ENCODE data around the gene COL8A1.

Gene COL8A1

DNA sequence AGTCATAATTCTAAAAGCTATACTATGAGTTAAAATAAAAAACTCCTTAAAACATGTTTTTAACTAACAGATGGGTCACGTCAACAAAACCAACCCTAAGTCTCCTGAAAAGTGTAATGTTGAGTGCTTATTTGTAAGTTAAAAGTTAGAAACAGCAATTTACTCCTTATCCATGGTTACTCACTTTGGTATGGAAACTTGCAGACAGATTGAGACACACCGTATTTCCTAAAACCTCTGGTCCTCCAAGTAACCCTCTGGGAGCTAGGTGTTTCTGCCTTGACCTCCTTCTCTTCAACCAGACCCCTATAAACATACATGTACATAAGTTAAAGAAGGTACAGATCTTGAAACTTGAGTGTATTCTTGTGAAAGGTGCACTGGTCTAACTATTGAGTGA lies 3.1 kb downstream of the COL8A1 start:
- no peak overlapping the region for H3K4me3 ChIP-seq (ENCODE audit: low read length)
- no peaks in the 10 kb centered on the region for H3K36me3 ChIP-seq (ENCODE audit: control insufficient read depth, low read depth, low read length)
- H3K27ac ChIP-seq (ENCODE audit: low read length): no peak overlapping the region
- H3K4me1 ChIP-seq (ENCODE audit: control insufficient read depth, low read depth, low read length): peaks cover 14% of the 10 kb centered on the region
- no peak overlapping the region for H3K9ac ChIP-seq (ENCODE audit: low read length)
- H3K27me3 ChIP-seq (ENCODE audit: control insufficient read depth, insufficient read depth, low read length): peaks cover 45% of the 10 kb centered on the region
- H3K9me3 ChIP-seq (ENCODE audit: control insufficient read depth, low read depth, low read length): no peaks in the 10 kb centered on the region

DNA sequence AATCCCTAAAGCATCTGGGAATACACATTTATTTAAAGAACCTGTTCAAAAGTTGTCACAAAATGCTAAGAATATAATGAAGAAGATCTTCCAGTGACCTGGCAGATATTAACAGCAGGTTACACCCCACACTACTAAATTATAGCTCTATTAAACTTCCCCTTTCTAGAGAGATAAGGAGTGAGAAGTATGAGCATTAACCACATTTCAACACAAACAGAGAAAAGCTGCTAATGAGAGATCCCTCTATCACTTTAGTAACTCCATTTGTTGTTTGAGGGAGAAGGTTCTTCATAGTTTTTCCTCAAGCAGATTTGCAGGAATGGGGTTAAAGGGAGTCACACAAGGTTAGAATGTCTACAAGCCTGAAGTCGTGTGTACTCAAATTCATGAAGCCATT lies 3.6 kb downstream of the COL8A1 start:
- Histone ChIP-seq H3K27me3 (ENCODE audit: control insufficient read depth, insufficient read depth, low read length) (peaks cover 40% of the 10 kb centered on the region), H3K36me3 (ENCODE audit: control insufficient read depth, low read depth, low read length) (no peaks in the 10 kb centered on the region), H3K27ac (ENCODE audit: low read length) (no peak overlapping the region), H3K9me3 (ENCODE audit: control insufficient read depth, low read depth, low read length) (no peaks in the 10 kb centered on the region), H3K4me1 (ENCODE audit: control insufficient read depth, low read depth, low read length) (peaks cover 10% of the 10 kb centered on the region), H3K9ac (ENCODE audit: low read length) (no peak overlapping the region), H3K4me3 (ENCODE audit: low read length) (no peak overlapping the region)

DNA sequence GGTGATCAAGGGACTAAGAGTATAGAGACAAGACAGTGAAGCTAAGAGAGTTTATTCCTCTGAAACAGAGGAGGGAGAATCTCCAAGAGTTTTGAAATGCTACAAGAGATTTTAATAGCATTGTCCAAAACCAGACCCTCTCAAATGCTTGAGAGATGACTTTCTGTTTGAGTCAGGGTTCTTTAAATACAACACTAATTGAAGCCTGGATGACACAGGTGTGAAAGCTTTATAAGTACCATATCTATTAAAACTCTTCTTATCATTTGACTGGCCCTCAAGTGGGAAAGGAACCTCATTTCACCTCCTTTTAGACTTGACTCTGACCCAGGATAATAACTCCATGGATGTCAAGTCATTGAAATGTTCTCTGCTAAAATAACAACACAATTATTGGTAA lies 5.6 kb downstream of the COL8A1 start:
- no peak overlapping the region for H3K4me3 ChIP-seq (ENCODE audit: low read length)
- H3K36me3 ChIP-seq (ENCODE audit: control insufficient read depth, low read depth, low read length): no peaks in the 10 kb centered on the region
- no peak overlapping the region for H3K27ac ChIP-seq (ENCODE audit: low read length)
- peaks cover 5% of the 10 kb centered on the region for H3K4me1 ChIP-seq (ENCODE audit: control insufficient read depth, low read depth, low read length)
- H3K9ac ChIP-seq (ENCODE audit: low read length): no peak overlapping the region
- H3K27me3 ChIP-seq (ENCODE audit: control insufficient read depth, insufficient read depth, low read length): peaks cover 20% of the 10 kb centered on the region
- H3K9me3 ChIP-seq (ENCODE audit: control insufficient read depth, low read depth, low read length): no peaks in the 10 kb centered on the region

DNA sequence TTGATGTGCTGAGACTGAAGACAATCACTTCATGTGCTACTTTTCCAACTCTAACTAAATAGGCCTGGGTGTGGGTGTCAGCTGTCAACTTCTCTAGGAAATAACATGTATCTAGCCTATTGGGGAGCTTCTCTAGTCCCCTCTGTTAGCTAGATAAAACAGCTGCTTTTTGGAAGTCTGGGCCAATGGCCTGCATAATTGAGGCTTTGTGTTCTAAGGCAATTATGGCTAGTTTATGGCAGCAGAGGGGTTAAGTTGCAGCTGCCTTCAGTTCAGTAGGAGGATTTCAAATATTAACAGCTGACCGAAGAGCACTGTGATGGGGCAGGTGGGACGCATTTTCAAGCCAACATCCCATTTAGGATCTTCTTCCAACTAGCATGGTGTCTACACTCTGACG lies 6.4 kb downstream of the COL8A1 start:
- H3K4me1 ChIP-seq (ENCODE audit: control insufficient read depth, low read depth, low read length): peaks cover 5% of the 10 kb centered on the region

DNA sequence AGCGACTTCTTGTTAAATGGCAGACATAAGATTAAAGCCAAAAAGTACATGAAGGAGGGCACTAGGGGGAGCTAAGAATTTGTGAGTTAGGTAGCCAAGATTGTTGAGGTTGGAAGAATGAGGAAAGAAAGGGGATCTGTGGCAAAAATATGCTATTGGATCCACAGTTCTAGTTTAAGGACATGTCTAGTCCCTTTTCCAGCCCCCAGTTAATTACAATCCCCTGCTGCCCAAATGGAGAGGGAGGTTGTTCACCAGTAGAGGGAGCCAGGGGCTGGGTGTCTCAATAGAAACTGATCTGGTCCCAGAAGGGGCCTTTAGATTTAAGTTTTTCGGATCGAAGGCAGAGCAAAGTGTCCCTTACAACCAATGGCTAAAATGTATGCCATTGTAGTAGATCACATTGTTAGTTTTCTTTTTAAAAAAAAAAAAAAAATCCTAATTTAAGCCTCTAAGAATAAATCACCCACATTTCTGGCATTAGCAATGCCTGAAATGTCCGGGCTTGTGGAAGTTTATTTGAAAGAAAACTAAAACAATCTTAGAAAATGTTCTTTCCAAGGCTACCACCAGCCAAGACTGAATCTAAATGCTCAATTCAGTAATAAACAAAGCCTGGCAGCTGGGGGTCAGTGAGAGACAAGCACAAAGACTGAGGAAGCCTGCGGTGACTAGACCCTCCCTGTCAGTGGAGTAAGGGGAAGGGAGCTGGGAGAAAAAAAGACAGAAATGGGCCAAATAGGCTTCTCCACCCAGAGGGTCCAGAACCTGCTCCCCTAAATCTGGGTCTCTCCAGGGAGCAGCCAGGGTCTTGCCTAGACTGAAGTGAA lies 7.1 kb downstream of the COL8A1 start:
- H3K4me1 ChIP-seq (ENCODE audit: control insufficient read depth, low read depth, low read length): peaks cover 5% of the 10 kb centered on the region
- no peak overlapping the region for H3K9ac ChIP-seq (ENCODE audit: low read length)
- H3K4me3 ChIP-seq (ENCODE audit: low read length): no peak overlapping the region
- no peak overlapping the region for H3K27ac ChIP-seq (ENCODE audit: low read length)
- H3K9me3 ChIP-seq (ENCODE audit: control insufficient read depth, low read depth, low read length): no peaks in the 10 kb centered on the region
- H3K27me3 ChIP-seq (ENCODE audit: control insufficient read depth, insufficient read depth, low read length): peaks cover 5% of the 10 kb centered on the region
- no peaks in the 10 kb centered on the region for H3K36me3 ChIP-seq (ENCODE audit: control insufficient read depth, low read depth, low read length)

More for the DNA sequence above, 6.4 kb downstream of the COL8A1 start:
- H3K9me3 ChIP-seq (ENCODE audit: control insufficient read depth, low read depth, low read length): no peaks in the 10 kb centered on the region
- no peak overlapping the region for H3K27ac ChIP-seq (ENCODE audit: low read length)
- H3K9ac ChIP-seq (ENCODE audit: low read length): no peak overlapping the region
- H3K36me3 ChIP-seq (ENCODE audit: control insufficient read depth, low read depth, low read length): no peaks in the 10 kb centered on the region
- no peak overlapping the region for H3K4me3 ChIP-seq (ENCODE audit: low read length)
- H3K27me3 ChIP-seq (ENCODE audit: control insufficient read depth, insufficient read depth, low read length): peaks cover 13% of the 10 kb centered on the region

DNA sequence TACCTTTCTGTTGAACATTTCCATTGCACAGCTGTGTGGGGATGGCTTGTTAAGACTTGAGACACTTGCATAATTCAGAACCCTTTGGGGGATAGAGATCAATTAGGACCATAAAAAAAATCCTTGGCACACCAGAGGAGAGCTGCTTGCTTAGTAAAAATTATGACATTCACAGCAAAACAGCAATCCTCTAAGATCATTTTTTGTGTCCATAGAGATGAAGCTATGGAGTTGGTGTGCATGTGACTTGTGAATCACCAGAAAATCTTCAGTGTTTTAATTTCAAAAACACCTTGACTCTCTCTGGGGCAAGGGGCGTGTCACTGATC lies 7.7 kb downstream of the COL8A1 start:
- no peaks in the 10 kb centered on the region for H3K27me3 ChIP-seq (ENCODE audit: control insufficient read depth, insufficient read depth, low read length)
- no peak overlapping the region for H3K27ac ChIP-seq (ENCODE audit: low read length)
- H3K4me1 ChIP-seq (ENCODE audit: control insufficient read depth, low read depth, low read length): peaks cover 5% of the 10 kb centered on the region
- no peaks in the 10 kb centered on the region for H3K9me3 ChIP-seq (ENCODE audit: control insufficient read depth, low read depth, low read length)
- H3K9ac ChIP-seq (ENCODE audit: low read length): no peak overlapping the region
- H3K36me3 ChIP-seq (ENCODE audit: control insufficient read depth, low read depth, low read length): no peaks in the 10 kb centered on the region
- no peak overlapping the region for H3K4me3 ChIP-seq (ENCODE audit: low read length)

DNA sequence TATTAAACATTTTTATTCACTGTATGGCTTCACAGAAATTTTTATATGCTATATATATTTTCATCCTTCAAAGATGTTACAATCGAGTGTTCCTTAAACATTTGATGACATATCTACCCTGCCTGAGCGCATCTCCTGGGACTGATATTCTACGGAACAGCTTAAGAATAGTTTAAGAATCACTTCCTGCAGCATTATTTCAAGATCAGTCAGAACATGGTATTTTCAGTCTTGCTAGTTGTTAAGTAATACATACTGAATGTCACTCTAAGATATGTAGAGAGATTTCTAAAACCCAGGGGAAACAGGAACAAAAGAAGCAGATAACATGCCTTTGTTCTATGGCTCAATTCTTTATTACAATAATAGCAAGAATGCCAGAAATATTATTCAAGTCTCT lies 8.7 kb downstream of the COL8A1 start:
- Histone ChIP-seq H3K36me3 (ENCODE audit: control insufficient read depth, low read depth, low read length) (no peaks in the 10 kb centered on the region), H3K27ac (ENCODE audit: low read length) (no peak overlapping the region), H3K4me1 (ENCODE audit: control insufficient read depth, low read depth, low read length) (peaks cover 5% of the 10 kb centered on the region), H3K27me3 (ENCODE audit: control insufficient read depth, insufficient read depth, low read length) (no peaks in the 10 kb centered on the region), H3K9ac (ENCODE audit: low read length) (no peak overlapping the region), H3K4me3 (ENCODE audit: low read length) (no peak overlapping the region), H3K9me3 (ENCODE audit: control insufficient read depth, low read depth, low read length) (no peaks in the 10 kb centered on the region)

DNA sequence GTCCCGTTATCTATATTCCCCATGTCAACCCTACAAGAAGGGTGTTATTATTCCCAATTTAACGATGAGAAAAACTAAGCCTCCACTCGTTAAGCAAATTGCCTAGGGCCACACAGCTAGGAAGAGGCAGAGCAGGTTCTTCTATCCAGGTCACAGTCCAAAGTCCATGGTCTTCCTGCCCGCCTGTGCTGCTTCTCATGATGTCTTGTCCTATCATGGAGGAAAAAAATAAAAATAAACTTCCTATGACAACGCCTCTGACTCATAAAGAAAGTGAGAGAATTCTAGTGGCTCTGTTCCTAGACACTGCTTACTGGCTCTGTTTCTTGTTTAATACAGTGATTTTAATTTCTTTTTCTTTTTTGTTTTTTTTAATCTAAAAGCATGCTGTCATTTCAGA lies 9.7 kb downstream of the COL8A1 start:
- Histone ChIP-seq H3K27ac (ENCODE audit: low read length) (no peak overlapping the region), H3K4me3 (ENCODE audit: low read length) (no peak overlapping the region), H3K36me3 (ENCODE audit: control insufficient read depth, low read depth, low read length) (no peaks in the 10 kb centered on the region), H3K9me3 (ENCODE audit: control insufficient read depth, low read depth, low read length) (no peaks in the 10 kb centered on the region), H3K9ac (ENCODE audit: low read length) (no peak overlapping the region), H3K4me1 (ENCODE audit: control insufficient read depth, low read depth, low read length) (peaks cover 5% of the 10 kb centered on the region), H3K27me3 (ENCODE audit: control insufficient read depth, insufficient read depth, low read length) (no peaks in the 10 kb centered on the region)

DNA sequence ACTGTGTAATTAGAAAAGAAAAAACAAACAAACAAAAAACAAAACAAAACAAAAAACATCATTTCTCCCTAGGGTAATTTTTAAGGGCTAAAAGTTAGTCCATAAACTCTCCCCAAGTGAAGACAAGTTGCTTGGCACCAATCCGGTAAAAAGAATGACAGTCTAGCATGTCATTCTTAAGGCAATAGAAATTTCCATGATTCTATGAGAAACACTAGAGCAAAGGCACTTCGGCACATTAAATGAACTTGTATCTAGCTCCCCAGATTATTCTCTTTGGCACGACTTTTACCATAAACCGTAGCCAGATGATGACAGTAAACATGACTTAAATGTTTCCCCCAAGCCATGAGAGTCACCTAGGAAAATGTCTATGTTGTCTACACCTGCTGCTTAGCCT lies 10.1 kb downstream of the COL8A1 start:
- H3K27ac ChIP-seq (ENCODE audit: low read length): no peak overlapping the region
- H3K27me3 ChIP-seq (ENCODE audit: control insufficient read depth, insufficient read depth, low read length): no peaks in the 10 kb centered on the region
- peaks cover 5% of the 10 kb centered on the region for H3K4me1 ChIP-seq (ENCODE audit: control insufficient read depth, low read depth, low read length)
- H3K9ac ChIP-seq (ENCODE audit: low read length): no peak overlapping the region
- no peaks in the 10 kb centered on the region for H3K9me3 ChIP-seq (ENCODE audit: control insufficient read depth, low read depth, low read length)
- H3K4me3 ChIP-seq (ENCODE audit: low read length): no peak overlapping the region
- H3K36me3 ChIP-seq (ENCODE audit: control insufficient read depth, low read depth, low read length): no peaks in the 10 kb centered on the region

DNA sequence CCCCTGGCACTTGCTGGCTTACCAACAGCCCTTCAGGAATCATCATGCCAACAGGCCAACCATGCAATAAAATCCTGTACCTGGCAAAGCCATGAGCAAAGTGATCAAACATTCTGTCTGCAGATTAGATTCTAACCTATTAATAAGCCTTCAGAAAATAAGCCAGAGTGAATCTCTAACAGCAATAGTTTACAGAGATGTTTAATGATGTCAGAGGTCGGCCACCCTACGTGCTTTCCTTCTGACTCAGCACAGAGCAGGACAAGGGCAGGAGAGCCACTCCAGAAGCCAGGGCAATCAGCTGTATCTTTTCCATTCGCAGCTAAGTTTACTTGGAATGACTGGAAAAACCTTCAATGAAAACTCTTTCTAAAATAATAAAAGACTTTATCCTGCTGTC lies 13.1 kb downstream of the COL8A1 start:
- no peak overlapping the region for H3K27ac ChIP-seq (ENCODE audit: low read length)
- H3K9ac ChIP-seq (ENCODE audit: low read length): no peak overlapping the region
- no peaks in the 10 kb centered on the region for H3K27me3 ChIP-seq (ENCODE audit: control insufficient read depth, insufficient read depth, low read length)
- H3K4me1 ChIP-seq (ENCODE audit: control insufficient read depth, low read depth, low read length): no peaks in the 10 kb centered on the region
- H3K36me3 ChIP-seq (ENCODE audit: control insufficient read depth, low read depth, low read length): no peaks in the 10 kb centered on the region
- no peaks in the 10 kb centered on the region for H3K9me3 ChIP-seq (ENCODE audit: control insufficient read depth, low read depth, low read length)
- H3K4me3 ChIP-seq (ENCODE audit: low read length): no peak overlapping the region

DNA sequence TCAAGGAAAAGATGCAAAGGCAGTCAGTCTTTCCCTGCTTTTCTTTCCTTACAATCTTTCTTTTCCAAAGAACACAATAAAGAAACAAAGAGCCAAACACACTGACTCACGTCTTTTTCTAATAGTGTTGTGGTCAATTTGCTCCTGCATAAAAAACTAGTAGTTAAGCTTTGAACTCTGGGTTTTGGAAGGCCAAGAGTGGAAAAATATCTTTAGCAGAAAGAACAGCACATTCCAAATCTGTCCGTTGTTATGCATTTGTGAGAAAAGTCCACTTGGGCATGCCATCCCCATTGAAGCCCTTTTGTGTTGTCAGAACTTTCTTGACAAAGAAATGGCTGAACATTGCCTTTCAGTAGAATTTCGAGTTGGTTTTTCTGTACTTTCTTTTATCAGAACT lies 18.2 kb downstream of the COL8A1 start:
- H3K4me3 ChIP-seq (ENCODE audit: low read length): no peak overlapping the region
- no peak overlapping the region for H3K9ac ChIP-seq (ENCODE audit: low read length)
- H3K27me3 ChIP-seq (ENCODE audit: control insufficient read depth, insufficient read depth, low read length): no peaks in the 10 kb centered on the region
- no peaks in the 10 kb centered on the region for H3K9me3 ChIP-seq (ENCODE audit: control insufficient read depth, low read depth, low read length)
- no peaks in the 10 kb centered on the region for H3K36me3 ChIP-seq (ENCODE audit: control insufficient read depth, low read depth, low read length)
- no peak overlapping the region for H3K27ac ChIP-seq (ENCODE audit: low read length)
- H3K4me1 ChIP-seq (ENCODE audit: control insufficient read depth, low read depth, low read length): no peaks in the 10 kb centered on the region

DNA sequence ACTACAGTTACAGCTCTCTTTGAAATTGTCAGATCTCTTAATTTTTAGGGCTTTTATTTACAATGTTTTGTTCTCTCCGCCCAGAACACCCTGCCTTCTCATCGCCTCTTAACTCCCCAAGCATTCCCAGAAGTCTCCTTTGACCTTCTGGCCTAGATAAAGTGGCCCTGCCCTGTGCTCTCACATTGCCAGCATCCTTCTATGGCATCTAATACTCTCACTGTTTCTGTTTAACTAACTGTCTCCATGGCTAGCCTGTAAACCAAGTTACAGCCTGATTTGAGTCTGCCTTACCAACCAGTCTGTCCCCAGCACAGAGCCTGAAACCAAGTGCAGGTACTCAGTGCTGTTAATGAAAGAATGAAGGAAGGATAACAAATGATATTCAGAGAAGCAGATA lies 19.9 kb downstream of the COL8A1 start:
- no peak overlapping the region for H3K9ac ChIP-seq (ENCODE audit: low read length)
- H3K4me1 ChIP-seq (ENCODE audit: control insufficient read depth, low read depth, low read length): no peaks in the 10 kb centered on the region
- no peak overlapping the region for H3K27ac ChIP-seq (ENCODE audit: low read length)
- H3K4me3 ChIP-seq (ENCODE audit: low read length): no peak overlapping the region
- H3K36me3 ChIP-seq (ENCODE audit: control insufficient read depth, low read depth, low read length): no peaks in the 10 kb centered on the region
- H3K27me3 ChIP-seq (ENCODE audit: control insufficient read depth, insufficient read depth, low read length): no peaks in the 10 kb centered on the region
- no peaks in the 10 kb centered on the region for H3K9me3 ChIP-seq (ENCODE audit: control insufficient read depth, low read depth, low read length)
